Measurements from ENCODE around the gene KCNH1.

KCNH1 gene

DNA sequence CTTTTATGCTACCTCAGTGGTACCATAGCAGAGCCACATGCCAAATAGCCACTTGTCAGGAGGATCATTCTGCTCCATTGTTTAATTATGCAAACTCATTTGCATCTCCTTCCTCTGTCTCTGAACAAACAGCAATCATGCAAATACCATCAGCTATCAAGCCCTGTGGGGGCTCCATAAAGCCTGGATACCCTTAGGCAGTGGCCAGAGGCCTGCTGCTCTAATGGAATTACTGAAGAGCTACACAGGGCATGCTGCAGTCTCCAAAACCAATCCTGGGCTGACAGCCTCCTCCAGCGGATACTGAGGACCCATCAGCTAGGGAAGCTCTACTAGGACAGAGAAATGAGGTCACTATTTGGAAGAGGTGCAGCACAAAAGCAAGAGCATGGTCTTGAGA lies 376.3 kb downstream of the KCNH1 start:
- no peaks in the 10 kb centered on the region for H3K9me3 ChIP-seq (ENCODE audit: control insufficient read depth, insufficient read depth, low read length)
- no peak overlapping the region for H3K9ac ChIP-seq (ENCODE audit: low read depth, low read length)

DNA sequence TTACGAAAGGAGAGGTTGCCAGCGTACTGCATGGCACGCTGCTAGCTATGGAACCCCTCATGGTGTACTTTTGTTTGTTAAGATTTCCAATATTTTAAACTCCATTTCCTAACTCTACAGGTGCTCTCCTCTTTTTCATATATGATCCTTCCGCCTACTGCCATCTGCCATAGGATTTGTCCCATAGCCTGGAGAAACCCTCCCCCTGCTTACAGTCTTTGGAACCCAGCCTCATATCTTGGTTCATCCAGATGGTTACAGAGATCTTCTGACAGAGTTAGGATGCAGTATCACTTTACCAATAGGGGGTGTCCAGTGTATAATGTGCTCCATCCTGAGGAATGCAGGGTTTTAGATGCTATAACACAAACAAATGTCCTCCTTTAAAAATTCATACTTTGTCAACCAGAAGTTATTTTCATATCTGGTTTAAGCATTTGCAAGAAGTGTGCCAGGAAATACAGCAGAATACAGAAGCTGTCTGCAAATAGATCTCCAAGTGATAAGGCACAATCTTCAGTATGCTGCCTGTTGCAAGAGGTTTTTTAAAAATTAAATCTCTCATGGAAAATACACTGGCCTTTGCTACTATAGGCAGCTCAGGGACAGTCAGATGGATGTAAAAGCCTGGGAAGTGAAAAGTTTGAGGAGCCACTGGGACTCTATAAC lies 377.8 kb downstream of the KCNH1 start:
- Histone ChIP-seq H3K36me3 (ENCODE audit: insufficient read depth, low read length) (no peaks in the 10 kb centered on the region), H3K4me1 (ENCODE audit: insufficient read depth, low read length) (no peaks in the 10 kb centered on the region), H3K9ac (ENCODE audit: low read depth, low read length) (no peak overlapping the region), H3K9me3 (ENCODE audit: control insufficient read depth, insufficient read depth, low read length) (no peaks in the 10 kb centered on the region)

More for the DNA sequence above, 376.3 kb downstream of the KCNH1 start:
- H3K36me3 ChIP-seq (ENCODE audit: insufficient read depth, low read length) = no peaks in the 10 kb centered on the region
- H3K4me1 ChIP-seq (ENCODE audit: insufficient read depth, low read length) = no peaks in the 10 kb centered on the region

DNA sequence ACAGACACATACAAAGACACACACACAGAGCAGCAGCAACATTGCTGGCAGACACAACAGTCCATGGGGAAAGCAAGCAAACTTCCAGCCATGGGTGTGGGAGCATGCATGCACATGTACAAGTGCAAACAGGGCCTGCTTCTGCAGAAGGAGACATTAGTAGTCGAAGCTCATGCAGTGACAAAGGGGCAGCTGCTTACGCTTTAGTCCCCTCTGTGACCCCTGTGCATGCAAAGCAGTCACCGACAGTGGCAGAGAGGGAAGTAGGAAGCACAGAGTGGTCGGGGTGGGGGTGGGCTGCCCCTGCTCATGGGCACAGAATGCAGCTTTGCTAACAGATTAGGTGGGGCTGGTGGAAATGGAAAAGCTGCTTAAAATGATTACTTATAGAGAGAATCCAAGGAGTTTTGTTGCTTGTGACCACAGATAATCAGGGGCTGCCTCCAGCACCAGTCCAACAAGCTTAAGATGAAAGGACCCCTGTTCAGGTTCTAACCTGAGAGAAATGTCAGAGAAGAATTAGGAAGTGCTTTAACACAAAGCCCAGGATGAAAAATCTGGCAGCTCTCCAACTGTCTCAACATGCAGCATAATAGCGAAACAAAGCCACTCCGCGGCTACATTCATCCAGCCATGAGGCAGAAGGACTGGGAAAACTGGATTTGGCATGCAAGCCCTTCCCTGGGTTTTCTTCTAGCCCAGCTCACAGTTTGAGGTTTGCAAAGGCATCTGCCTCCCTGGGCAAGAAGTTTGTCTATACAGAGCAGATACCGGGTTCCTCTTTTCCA lies 378.9 kb downstream of the KCNH1 start:
- H3K36me3 ChIP-seq (ENCODE audit: insufficient read depth, low read length) = no peaks in the 10 kb centered on the region
- no peaks in the 10 kb centered on the region for H3K4me1 ChIP-seq (ENCODE audit: insufficient read depth, low read length)
- no peaks in the 10 kb centered on the region for H3K9me3 ChIP-seq (ENCODE audit: control insufficient read depth, insufficient read depth, low read length)
- no peak overlapping the region for H3K9ac ChIP-seq (ENCODE audit: low read depth, low read length)

DNA sequence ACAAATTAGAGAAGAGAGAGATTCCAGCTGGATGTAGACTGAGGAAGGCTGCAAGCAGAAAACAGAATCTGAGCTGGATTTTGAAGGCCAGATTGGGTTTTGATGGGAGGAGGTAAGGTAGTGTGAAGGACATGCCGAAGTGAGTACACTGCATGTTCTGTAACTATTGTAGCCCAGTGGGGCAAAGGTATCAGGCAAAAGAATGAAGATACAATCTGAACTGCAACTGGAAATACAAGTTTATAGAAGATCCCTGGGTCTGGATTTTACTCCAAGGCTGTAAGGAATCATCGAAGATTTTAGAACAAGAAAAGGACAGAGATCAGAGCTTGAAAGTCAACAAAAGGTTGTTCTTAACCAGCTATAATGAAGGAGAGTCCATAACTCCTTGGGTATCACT lies 382.0 kb downstream of the KCNH1 start:
- no peak overlapping the region for H3K9ac ChIP-seq (ENCODE audit: low read depth, low read length)
- no peaks in the 10 kb centered on the region for H3K36me3 ChIP-seq (ENCODE audit: insufficient read depth, low read length)
- no peaks in the 10 kb centered on the region for H3K4me1 ChIP-seq (ENCODE audit: insufficient read depth, low read length)
- H3K9me3 ChIP-seq (ENCODE audit: control insufficient read depth, insufficient read depth, low read length) = no peaks in the 10 kb centered on the region

DNA sequence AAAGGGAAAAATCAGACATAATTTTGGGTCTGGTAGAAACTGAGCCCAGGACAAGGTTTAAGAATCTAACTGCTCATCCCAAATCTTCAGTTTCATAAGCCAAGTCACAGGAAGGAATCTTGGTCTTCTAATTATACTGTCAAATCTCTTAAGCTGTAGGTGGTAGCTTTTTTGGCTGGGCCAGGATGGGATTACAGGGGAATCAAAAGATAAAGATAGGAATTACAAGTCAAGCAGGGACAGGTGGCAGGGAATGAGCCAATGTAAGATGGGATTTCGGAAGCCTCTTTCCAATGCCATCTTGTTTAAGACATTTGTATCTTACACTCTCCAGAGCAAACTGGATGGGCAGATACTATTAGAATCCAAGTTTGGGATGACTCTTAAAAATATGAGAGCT lies 383.5 kb downstream of the KCNH1 start:
- Histone ChIP-seq H3K9me3 (ENCODE audit: control insufficient read depth, insufficient read depth, low read length) (no peaks in the 10 kb centered on the region), H3K9ac (ENCODE audit: low read depth, low read length) (no peak overlapping the region), H3K4me1 (ENCODE audit: insufficient read depth, low read length) (no peaks in the 10 kb centered on the region), H3K36me3 (ENCODE audit: insufficient read depth, low read length) (no peaks in the 10 kb centered on the region)

DNA sequence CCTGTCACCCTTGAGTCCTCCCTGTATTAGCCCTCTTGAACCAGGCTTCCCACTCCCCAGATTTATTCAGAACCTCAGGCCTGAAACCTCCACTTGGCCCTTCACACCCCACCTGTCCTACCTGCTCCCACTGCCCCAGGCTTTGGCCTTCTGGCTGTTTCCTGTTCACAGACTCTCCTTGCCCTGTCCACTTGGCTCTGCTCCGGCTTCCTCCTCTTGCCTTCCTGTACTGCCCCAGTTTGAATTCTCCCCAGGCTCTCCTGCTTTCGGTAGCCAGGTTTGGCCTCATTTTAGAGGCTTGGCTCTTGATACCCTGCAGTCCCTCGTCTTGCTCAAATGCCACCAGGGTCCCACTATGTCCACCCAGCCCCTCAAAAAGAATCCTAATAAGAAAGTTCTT lies 385.2 kb downstream of the KCNH1 start:
- Histone ChIP-seq H3K36me3 (ENCODE audit: insufficient read depth, low read length) (no peaks in the 10 kb centered on the region), H3K4me1 (ENCODE audit: insufficient read depth, low read length) (no peaks in the 10 kb centered on the region), H3K9ac (ENCODE audit: low read depth, low read length) (no peak overlapping the region), H3K9me3 (ENCODE audit: control insufficient read depth, insufficient read depth, low read length) (no peaks in the 10 kb centered on the region)

DNA sequence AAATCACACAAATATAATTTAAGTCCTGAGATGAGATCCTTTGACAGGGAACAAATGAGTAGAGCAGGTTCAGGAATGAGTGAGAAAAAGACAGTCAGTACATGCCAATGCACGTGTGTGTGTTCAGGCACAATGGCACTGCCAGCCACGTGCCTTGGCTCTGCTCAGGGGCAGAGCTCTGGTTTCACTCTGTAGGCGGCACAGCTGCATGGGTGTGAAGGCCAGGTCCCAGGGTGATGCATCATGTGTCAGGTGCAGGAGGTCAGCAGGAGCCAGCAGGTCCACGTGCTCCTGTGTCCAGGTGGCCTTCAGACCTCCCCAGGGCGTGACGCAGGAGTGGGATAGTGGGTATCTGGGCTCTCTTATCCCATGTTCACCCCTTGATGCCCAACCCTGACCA lies 386.1 kb downstream of the KCNH1 start:
- no peaks in the 10 kb centered on the region for H3K36me3 ChIP-seq (ENCODE audit: insufficient read depth, low read length)
- H3K9ac ChIP-seq (ENCODE audit: low read depth, low read length) = no peak overlapping the region
- H3K9me3 ChIP-seq (ENCODE audit: control insufficient read depth, insufficient read depth, low read length) = no peaks in the 10 kb centered on the region
- no peaks in the 10 kb centered on the region for H3K4me1 ChIP-seq (ENCODE audit: insufficient read depth, low read length)

DNA sequence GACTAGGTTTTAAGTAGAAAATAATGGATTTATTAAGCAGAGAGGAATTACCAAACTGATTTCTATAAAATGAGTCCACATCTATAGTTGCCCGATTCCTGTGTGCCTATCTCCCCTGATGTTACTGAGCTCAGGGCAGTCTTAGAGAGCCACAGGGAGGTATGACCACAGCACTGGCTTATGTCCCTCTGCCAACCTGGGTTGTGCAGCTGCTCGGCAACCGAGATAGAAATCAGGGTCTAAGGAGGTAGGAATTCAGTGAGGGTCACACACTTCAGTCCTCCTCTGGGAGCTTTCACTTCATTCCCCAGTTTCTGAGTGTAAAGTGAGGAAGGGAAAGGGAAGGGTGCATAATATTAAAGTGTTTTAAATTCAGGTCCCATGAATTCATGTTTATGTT lies 386.8 kb downstream of the KCNH1 start:
- Histone ChIP-seq H3K4me1 (ENCODE audit: insufficient read depth, low read length) (no peaks in the 10 kb centered on the region), H3K9ac (ENCODE audit: low read depth, low read length) (no peak overlapping the region), H3K9me3 (ENCODE audit: control insufficient read depth, insufficient read depth, low read length) (no peaks in the 10 kb centered on the region), H3K36me3 (ENCODE audit: insufficient read depth, low read length) (no peaks in the 10 kb centered on the region)

DNA sequence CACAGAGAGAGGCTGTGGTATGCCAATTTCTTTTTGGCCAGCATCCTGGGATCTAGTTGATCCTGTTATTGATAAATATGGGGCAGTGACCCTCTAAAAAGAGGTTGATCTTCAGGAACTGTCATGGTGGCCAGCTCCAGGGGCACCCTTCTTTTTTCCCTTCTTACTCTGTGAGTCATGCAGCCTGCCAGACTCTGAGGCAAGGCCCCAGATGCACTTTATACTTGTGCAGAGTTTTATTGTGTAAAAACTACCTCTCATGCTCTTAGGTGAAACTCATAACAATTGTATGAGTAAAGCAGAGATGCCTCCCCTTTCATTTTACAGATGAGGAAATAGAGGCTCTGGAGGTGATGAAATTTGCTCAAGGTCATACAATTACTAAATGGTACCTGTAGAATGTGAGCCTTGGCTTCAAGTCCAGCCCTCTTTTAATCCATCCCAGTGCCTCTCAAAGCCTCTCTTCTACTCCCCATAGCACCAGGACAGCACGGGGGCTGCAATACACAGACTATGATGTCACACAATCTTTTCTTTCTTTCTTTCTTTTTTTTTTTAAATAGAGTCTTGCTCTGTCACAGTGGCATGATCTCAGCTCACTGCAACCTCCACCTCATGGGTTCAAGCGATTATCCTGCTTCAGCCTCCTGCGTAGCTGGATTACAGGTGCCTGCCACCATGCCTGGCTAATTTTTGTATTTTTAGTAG lies 387.8 kb downstream of the KCNH1 start:
- no peaks in the 10 kb centered on the region for H3K9me3 ChIP-seq (ENCODE audit: control insufficient read depth, insufficient read depth, low read length)
- no peaks in the 10 kb centered on the region for H3K36me3 ChIP-seq (ENCODE audit: insufficient read depth, low read length)
- H3K4me1 ChIP-seq (ENCODE audit: insufficient read depth, low read length) = no peaks in the 10 kb centered on the region
- H3K9ac ChIP-seq (ENCODE audit: low read depth, low read length) = no peak overlapping the region

DNA sequence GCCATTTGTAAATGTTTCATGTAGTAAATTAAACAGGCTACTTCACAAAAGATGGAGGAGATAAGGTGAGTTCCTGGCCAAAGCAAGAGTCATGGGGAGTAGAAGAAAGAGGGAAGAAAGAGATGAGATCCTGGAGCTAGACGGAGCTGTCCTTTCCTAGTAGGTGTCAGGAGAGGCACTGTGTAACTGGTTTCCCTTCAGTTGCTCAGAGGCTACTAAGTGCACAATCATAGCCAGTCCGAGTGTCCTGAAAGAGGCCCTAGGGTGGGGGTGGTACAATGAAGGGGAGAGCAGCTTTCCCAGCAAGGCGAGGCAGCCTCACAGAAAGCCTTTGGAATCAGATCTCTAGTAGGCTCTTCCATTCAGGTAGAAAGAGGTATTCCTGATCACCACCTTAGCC lies 390.9 kb downstream of the KCNH1 start:
- no peaks in the 10 kb centered on the region for H3K9me3 ChIP-seq (ENCODE audit: control insufficient read depth, insufficient read depth, low read length)
- no peaks in the 10 kb centered on the region for H3K36me3 ChIP-seq (ENCODE audit: insufficient read depth, low read length)
- no peaks in the 10 kb centered on the region for H3K4me1 ChIP-seq (ENCODE audit: insufficient read depth, low read length)
- H3K9ac ChIP-seq (ENCODE audit: low read depth, low read length) = no peak overlapping the region

DNA sequence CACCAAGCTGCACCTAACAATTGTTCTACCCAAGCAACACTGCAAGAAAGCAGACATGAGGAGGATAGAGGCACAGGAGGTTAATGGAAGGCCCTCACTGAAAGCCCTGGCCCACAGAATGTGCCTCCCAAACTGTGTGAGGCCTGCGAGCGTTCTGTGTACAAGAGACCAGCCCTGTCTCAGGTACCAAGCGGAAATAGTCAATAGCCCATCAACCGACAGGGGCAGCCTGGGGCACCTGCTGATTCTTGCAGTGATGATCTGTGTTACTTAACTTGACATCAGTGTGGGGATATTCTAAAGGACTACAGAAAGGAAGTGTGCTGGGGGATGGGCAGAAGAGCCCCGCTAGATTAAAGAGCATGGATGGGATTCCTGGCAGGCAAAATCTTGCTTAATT lies 392.4 kb downstream of the KCNH1 start:
- H3K36me3 ChIP-seq (ENCODE audit: insufficient read depth, low read length) = no peaks in the 10 kb centered on the region
- H3K4me1 ChIP-seq (ENCODE audit: insufficient read depth, low read length) = no peaks in the 10 kb centered on the region
- no peak overlapping the region for H3K9ac ChIP-seq (ENCODE audit: low read depth, low read length)
- H3K9me3 ChIP-seq (ENCODE audit: control insufficient read depth, insufficient read depth, low read length) = no peaks in the 10 kb centered on the region

DNA sequence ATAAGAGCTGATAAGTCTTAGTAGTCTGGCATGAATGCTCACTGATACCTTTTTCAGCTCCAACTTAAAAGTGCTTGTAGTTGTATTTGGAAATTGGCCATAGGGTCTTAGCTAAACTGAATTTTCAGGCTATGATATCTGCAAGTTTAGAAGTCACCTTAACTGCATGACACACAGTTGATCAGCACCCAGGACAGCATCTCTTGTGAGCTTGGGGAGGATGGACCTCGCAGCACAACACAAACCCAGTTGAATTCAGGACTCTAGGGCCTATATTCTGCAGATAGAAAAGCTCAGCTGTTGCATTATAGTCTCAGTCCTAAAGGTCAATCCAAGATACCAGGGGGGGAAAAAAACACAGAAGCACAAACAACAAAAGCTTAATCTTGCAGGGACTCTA lies 394.3 kb downstream of the KCNH1 start:
- Histone ChIP-seq H3K9ac (ENCODE audit: low read depth, low read length) (no peak overlapping the region), H3K9me3 (ENCODE audit: control insufficient read depth, insufficient read depth, low read length) (no peaks in the 10 kb centered on the region), H3K4me1 (ENCODE audit: insufficient read depth, low read length) (no peaks in the 10 kb centered on the region), H3K36me3 (ENCODE audit: insufficient read depth, low read length) (no peaks in the 10 kb centered on the region)

DNA sequence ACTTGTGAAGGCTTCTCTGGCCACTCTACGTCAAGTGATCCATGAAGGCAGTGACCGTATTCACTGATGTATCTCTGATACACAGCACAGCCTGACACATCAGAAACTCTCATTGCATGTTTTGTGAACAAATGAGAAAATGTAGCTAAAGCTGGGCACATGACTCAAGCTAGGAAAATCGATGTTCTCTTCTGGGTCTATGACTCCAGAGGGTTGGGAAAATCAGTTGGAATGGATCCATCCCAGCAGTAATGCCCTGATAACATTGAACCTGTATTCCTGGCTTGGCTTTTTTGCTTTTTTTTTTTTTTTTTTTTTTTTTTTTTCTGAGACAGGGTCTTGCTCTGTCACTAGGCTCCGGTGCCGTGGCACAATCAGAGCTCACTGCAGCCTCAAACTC lies 395.7 kb downstream of the KCNH1 start:
- no peaks in the 10 kb centered on the region for H3K9me3 ChIP-seq (ENCODE audit: control insufficient read depth, insufficient read depth, low read length)
- H3K36me3 ChIP-seq (ENCODE audit: insufficient read depth, low read length) = no peaks in the 10 kb centered on the region
- no peak overlapping the region for H3K9ac ChIP-seq (ENCODE audit: low read depth, low read length)
- H3K4me1 ChIP-seq (ENCODE audit: insufficient read depth, low read length) = no peaks in the 10 kb centered on the region

DNA sequence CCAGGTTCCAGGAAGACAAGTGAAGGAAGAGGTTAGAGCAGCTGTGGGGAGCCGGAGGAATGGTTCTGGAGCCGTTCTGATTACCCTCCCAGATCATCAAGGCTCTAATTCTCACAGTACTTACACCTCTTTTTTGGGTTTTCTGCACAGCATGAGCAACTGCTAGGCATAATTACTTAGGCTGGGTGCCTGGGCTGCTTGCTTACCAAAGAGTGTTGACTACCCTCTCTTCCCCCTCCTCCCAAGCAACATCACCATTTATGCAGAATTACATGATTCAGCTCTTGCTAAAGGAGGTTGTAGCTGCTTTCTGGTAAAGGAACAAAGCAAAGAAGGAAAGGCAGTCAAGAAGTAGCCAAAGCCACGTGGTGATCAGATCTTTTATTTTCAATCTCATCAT lies 397.2 kb downstream of the KCNH1 start:
- Histone ChIP-seq H3K9ac (ENCODE audit: low read depth, low read length) (no peak overlapping the region), H3K36me3 (ENCODE audit: insufficient read depth, low read length) (no peaks in the 10 kb centered on the region), H3K9me3 (ENCODE audit: control insufficient read depth, insufficient read depth, low read length) (no peaks in the 10 kb centered on the region), H3K4me1 (ENCODE audit: insufficient read depth, low read length) (no peaks in the 10 kb centered on the region)

DNA sequence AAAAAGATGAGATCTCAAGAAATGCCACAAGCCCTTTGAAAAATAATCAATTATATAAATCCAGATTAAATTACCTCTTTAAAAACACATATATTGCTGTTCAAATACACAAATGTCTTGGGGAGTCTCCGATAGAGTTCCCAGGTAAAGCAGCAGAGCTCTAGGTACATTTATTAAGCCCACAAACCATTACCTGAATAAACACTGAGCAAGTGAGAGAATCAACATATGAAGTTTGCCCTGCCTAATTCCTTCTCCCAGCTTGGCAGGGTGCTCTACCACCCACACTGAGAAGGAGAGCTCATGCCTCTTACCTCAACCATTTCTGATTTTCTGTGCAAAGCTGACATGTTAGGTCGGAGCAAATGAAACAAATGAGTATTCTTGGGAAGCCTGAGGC lies 402.4 kb downstream of the KCNH1 start:
- no peaks in the 10 kb centered on the region for H3K9me3 ChIP-seq (ENCODE audit: control insufficient read depth, insufficient read depth, low read length)
- no peaks in the 10 kb centered on the region for H3K36me3 ChIP-seq (ENCODE audit: insufficient read depth, low read length)
- H3K9ac ChIP-seq (ENCODE audit: low read depth, low read length) = no peak overlapping the region
- H3K4me1 ChIP-seq (ENCODE audit: insufficient read depth, low read length) = peaks cover 6% of the 10 kb centered on the region; the same call in 1 of the 2 replicates
